ENCODE measurements around the gene APOOL. TPM values are rescaled to one million over a fixed set of nuclear protein-coding genes. Genes with fewer than 3 reads are reported as not detected.
A peak's percentile ranks its signal among the peaks of the same experiment; 100 is the strongest.

Gene APOOL
- total and polyA plus RNA-seq, 10 of the 15 experiments (the other 5 are each of a cell fraction or from before 2014, with no cell fraction given): 4.4 to 14.7 (median 7.7) TPM

DNA sequence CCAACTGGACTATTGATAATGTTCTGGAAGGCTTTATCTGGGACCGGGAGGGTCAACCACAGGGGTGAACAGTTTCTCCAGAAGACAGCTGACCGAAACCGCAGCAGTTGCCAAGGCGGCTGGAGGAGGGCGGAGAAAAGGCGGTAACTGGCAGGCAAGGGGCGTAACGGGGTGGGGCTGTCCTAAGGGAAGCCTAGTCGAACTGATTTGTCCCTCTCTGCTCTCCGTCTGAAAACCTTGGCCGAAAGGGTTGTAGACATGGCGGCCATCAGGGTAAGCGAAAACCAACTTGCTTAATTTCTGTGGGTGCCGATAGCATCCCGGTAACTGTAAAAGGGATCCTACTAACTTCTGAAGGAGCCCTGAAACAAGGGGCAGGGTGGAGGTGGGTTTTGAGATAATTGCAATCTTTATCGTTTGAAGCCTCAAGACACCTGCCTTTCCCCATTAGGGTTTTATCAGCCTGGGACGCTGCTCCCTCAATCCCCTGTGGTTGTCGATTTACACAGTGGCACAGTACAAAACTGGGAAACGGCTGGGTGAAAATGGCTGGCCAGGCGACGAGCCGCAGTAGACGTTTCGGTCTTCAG is at the start of gene APOOL (continued):
- TF ChIP-seq E4F1 (IDR thresholded peaks at IDR 0.05; ENCODE audit: borderline replicate concordance, partially characterized antibody) (no peak), LARP7 (IDR thresholded peaks at IDR 0.05) (no peak), SREBF2 (IDR thresholded peaks at IDR 0.05; ENCODE audit: low read length) (no peak), ESRRA (IDR thresholded peaks at IDR 0.05; ENCODE audit: low read length) (no peak), CUX1 (IDR thresholded peaks at IDR 0.05; ENCODE audit: insufficient replicate concordance, low read depth, low read length) (no peak), SUPT20H (IDR thresholded peaks at IDR 0.05; ENCODE audit: borderline replicate concordance, control insufficient read depth, low read depth, low read length) (no peak), SIX5 (IDR thresholded peaks at IDR 0.05; ENCODE audit: low read depth, low read length, severe bottlenecking) (no peak), SMAD5 (IDR thresholded peaks at IDR 0.05; ENCODE audit: low read depth) (no peak), PBX3 (IDR thresholded peaks at IDR 0.05; ENCODE audit: insufficient replicate concordance, low read depth, low read length) (peak; percentile 66), PML (IDR thresholded peaks at IDR 0.05; ENCODE audit: low read length) (no peak), EED (IDR thresholded peaks at IDR 0.05; ENCODE audit: low read depth) (no peak), KLF5 (IDR thresholded peaks at IDR 0.05; ENCODE audit: partially characterized antibody) (no peak), NBN (IDR thresholded peaks at IDR 0.05) (no peak), CBFB (IDR thresholded peaks at IDR 0.05; ENCODE audit: low read depth) (peak; percentile 73; the same call in 1 of the 2 replicates), RFX5 (IDR thresholded peaks at IDR 0.05; ENCODE audit: low read depth, low read length) (no peak)
- TF ChIP-seq, protein P1, sequence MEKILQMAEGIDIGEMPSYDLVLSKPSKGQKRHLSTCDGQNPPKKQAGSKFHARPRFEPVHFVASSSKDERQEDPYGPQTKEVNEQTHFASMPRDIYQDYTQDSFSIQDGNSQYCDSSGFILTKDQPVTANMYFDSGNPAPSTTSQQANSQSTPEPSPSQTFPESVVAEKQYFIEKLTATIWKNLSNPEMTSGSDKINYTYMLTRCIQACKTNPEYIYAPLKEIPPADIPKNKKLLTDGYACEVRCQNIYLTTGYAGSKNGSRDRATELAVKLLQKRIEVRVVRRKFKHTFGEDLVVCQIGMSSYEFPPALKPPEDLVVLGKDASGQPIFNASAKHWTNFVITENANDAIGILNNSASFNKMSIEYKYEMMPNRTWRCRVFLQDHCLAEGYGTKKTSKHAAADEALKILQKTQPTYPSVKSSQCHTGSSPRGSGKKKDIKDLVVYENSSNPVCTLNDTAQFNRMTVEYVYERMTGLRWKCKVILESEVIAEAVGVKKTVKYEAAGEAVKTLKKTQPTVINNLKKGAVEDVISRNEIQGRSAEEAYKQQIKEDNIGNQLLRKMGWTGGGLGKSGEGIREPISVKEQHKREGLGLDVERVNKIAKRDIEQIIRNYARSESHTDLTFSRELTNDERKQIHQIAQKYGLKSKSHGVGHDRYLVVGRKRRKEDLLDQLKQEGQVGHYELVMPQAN (conservative IDR thresholded peaks at IDR 0.05): no peak
- TF ChIP-seq, protein P2, sequence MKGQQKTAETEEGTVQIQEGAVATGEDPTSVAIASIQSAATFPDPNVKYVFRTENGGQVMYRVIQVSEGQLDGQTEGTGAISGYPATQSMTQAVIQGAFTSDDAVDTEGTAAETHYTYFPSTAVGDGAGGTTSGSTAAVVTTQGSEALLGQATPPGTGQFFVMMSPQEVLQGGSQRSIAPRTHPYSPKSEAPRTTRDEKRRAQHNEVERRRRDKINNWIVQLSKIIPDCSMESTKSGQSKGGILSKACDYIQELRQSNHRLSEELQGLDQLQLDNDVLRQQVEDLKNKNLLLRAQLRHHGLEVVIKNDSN (IDR thresholded peaks at IDR 0.05; ENCODE audit: borderline replicate concordance, extremely low read length, insufficient read depth, low read depth, low read length): no peak
